Gastroesophageal sphincter (tissue), 4 donors: ENCODE results near the gene NKAIN2. TPM values are rescaled to one million over a fixed set of nuclear protein-coding genes. Genes with fewer than 3 reads are reported as not detected.

Experiments
- ATAC-seq: fragments of 150-250 bp; one replicate; pipeline ENCODE4 v1.9.1; 2016; ENCODE audit warnings: mild to moderate bottlenecking, moderate library complexity
- H3K27ac ChIP-seq, 4 donors: fragments of 200-600 bp; sonication (generic) in 3 of 4; 1 replicate in 3 of 4; 2 replicates in 1 of 4; pipeline ENCODE4 v1.5.1; 2016 to 2019
- H3K27me3 ChIP-seq: fragments of 200-600 bp; sonication (generic); one replicate; pipeline ENCODE4 v1.5.1; 2019
- H3K36me3 ChIP-seq, 2 donors: fragments of 200-600 bp; sonication (generic); one replicate each; pipeline ENCODE4 v1.5.1; 2019; ENCODE audit warnings: control low read depth in 1 of 2
- H3K4me1 ChIP-seq, 3 donors: fragments of 200-600 bp; sonication (generic); 1 replicate in 2 of 3; 2 replicates in 1 of 3; pipeline ENCODE4 v1.5.1; 2016 to 2019; ENCODE audit warnings: control low read depth in 2 of 3
- H3K4me3 ChIP-seq, 2 donors: fragments of 200-600 bp; sonication (generic); one replicate each; pipeline ENCODE4 v1.5.1; 2019; ENCODE audit warnings: mild to moderate bottlenecking in 1 of 2, moderate library complexity in 1 of 2
- H3K9me3 ChIP-seq, 3 donors: fragments of 200-600 bp; sonication (generic); one replicate each; pipeline ENCODE4 v1.5.1; 2017 to 2019; ENCODE audit warnings: control low read depth in 2 of 3
- CTCF ChIP-seq, 4 experiments: fragments of 200-600 bp in 2 of 4; fragments of 450-650 bp in 2 of 4; sonication (generic) in 1 of 4; IDR thresholded peaks; one replicate each; pipeline ENCODE4 v1.5.1; 2017 to 2019; ENCODE audit warnings: antibody characterized with exemption in 4 of 4, mild to moderate bottlenecking in 2 of 4, moderate library complexity in 2 of 4
- EP300 ChIP-seq: sonication (generic); formaldehyde crosslinking; IDR thresholded peaks from one replicate; pipeline ENCODE4 v1.6.1; 2017; ENCODE audit warnings: antibody characterized with exemption, mild to moderate bottlenecking
- POLR2A ChIP-seq, 2 donors: fragments of 450-650 bp; IDR thresholded peaks; one replicate each; pipeline ENCODE4 v1.6.1; 2017; ENCODE audit warnings: antibody characterized with exemption in 2 of 2, mild to moderate bottlenecking in 2 of 2, moderate library complexity in 1 of 2
- POLR2AphosphoS5 ChIP-seq: sonication (generic); formaldehyde crosslinking; IDR thresholded peaks from one replicate; pipeline ENCODE4 v1.6.1; 2017; ENCODE audit warnings: antibody characterized with exemption
- WGBS, 2 donors: methylation state at CpG; one replicate each; pipeline ENCODE4 v1.1.5; 2018; ENCODE audit warnings: low coverage in 1 of 2; 5-methylcytosine and 5-hydroxymethylcytosine counted together
- total RNA-seq, 4 donors: library from RNA; depleted of rRNA; stranded (reverse); fragments of >200 nt; gene quantifications; one replicate each; pipeline ENCODE4 v1.1.0, GENCODE V29; 2016

NKAIN2 gene
- total RNA-seq, 4 donors from 2014 or later = 0.23 to 3.2 TPM; not detected in 2

DNA sequence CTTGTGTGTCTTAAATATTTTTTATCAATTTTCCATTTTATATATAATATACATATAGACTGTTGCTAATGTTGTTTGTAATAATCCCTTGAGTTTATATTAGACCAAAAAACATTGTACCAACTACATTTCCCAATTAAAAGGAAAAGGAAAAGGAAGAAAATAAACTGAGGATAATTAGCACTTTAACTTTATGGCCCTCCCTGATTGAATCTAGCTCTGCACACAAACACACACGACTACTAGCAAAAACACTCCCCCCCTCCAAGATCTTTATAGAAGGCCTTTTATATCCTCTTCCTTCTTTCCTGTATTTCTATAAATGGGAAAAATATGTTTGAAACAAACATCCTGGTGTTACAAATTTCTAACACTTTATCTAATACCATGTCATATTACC, 276.8 kb downstream of the NKAIN2 start:
- no peak for ATAC-seq
- Histone ChIP-seq H3K9me3 (no peaks in the 10 kb centered on the region), H3K27me3 (no peaks in the 10 kb centered on the region), H3K36me3 (no peaks in the 10 kb centered on the region), H3K4me1 (no peaks in the 10 kb centered on the region), H3K4me3 (no peak overlapping the region), H3K27ac (no peak overlapping the region)
- no peak for TF ChIP-seq POLR2AphosphoS5
- TF ChIP-seq EP300 = no peak
- no peak for TF ChIP-seq POLR2A (IDR thresholded peaks at IDR 0.05)
- no peak for TF ChIP-seq CTCF (IDR thresholded peaks at IDR 0.05)
- 65% methylated on average over 1 of the region's 1 CpG for WGBS, 2 donors

- Histone ChIP-seq H3K4me1 (no peaks in the 10 kb centered on the region), H3K27me3 (no peaks in the 10 kb centered on the region), H3K27ac (no peak overlapping the region), H3K36me3 (no peaks in the 10 kb centered on the region), H3K4me3 (no peak overlapping the region), H3K9me3 (no peaks in the 10 kb centered on the region)
- 31 to 37% methylated on average over 2 of the region's 2 CpGs for WGBS, 2 donors
- TF ChIP-seq EP300 = no peak
- no peak for TF ChIP-seq CTCF (IDR thresholded peaks at IDR 0.05)
- TF ChIP-seq POLR2AphosphoS5 = no peak
- TF ChIP-seq POLR2A (IDR thresholded peaks at IDR 0.05) = no peak
- no peak for ATAC-seq
Measured at GRCh38 chr6:124090491-124090890, 286.8 kb downstream of the NKAIN2 start.

GRCh38 chr6:124099520-124099919, 295.9 kb downstream of the NKAIN2 start:
- Histone ChIP-seq H3K27ac (no peak overlapping the region), H3K9me3 (no peaks in the 10 kb centered on the region), H3K4me3 (no peak overlapping the region), H3K27me3 (no peaks in the 10 kb centered on the region), H3K4me1 (no peaks in the 10 kb centered on the region), H3K36me3 (no peaks in the 10 kb centered on the region)
- WGBS, 2 donors = 88 to 100% methylated on average over 1 of the region's 1 CpG
- no peak for ATAC-seq
- no peak for TF ChIP-seq EP300
- TF ChIP-seq CTCF (IDR thresholded peaks at IDR 0.05) = no peak
- no peak for TF ChIP-seq POLR2AphosphoS5
- TF ChIP-seq POLR2A (IDR thresholded peaks at IDR 0.05) = no peak

DNA sequence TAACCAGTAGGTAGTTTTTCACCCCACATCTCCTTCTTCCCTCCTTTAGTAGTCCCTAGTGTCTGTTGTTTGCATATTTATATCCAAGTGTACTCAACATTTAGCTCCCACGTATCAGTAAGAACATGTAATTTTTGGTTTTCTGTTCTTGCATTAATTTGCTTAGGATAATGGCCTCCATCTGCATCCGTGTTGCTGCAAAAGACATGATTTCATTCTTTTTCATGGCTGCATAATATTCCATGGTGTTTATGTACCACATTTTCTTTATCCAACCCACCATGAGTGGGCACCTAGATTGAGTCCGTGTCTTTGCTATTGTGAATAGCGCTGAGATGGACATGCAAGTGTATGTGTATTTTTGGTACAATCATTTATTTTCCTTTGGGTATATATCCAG, 306.8 kb downstream of the NKAIN2 start:
- H3K36me3 ChIP-seq = no peaks in the 10 kb centered on the region

More for the DNA sequence above, 306.8 kb downstream of the NKAIN2 start:
- ATAC-seq = no peak
- Histone ChIP-seq H3K4me3 (no peak overlapping the region), H3K4me1 (no peaks in the 10 kb centered on the region), H3K9me3 (no peaks in the 10 kb centered on the region), H3K27ac (no peak overlapping the region), H3K27me3 (no peaks in the 10 kb centered on the region)
- no peak for TF ChIP-seq CTCF (IDR thresholded peaks at IDR 0.05)
- no peak for TF ChIP-seq EP300
- no peak for TF ChIP-seq POLR2AphosphoS5
- TF ChIP-seq POLR2A (IDR thresholded peaks at IDR 0.05) = no peak
- 50 to 69% methylated on average over 2 to 4 of the region's 4 CpGs for WGBS, 2 donors
